A549 (cell line): ENCODE measurements around the gene AAMP. TPM values are rescaled to one million over a fixed set of nuclear protein-coding genes. Genes with fewer than 3 reads are reported as not detected.
"Not testable (repeated sequence)": the region's sequence is repeated elsewhere in the genome, so short reads cannot be mapped to it uniquely, and the experiment has no call there.

ENCODE experiments used
- ATAC-seq, 2 experiments: fragments of 200-7000 bp in 1 of 2; fragments of >200 bp in 1 of 2; cut with Nextera tagmentation in 1 of 2; cut with Tn5 transposase in 1 of 2; 3 replicates each; pipeline versions ENCODE4 v1.8.0 to v1.9.1; 2018 to 2020; ENCODE audit warnings: mild to moderate bottlenecking in 1 of 2, moderate library complexity in 1 of 2
- CTCF ChIA-PET: fragments of 300-600 bp; sonication (Branson Sonifier 250); formaldehyde crosslinking; extraction: SDS; loops from one replicate; lab custom pipeline; 2021; ENCODE audit warnings: antibody characterized with exemption, inconsistent platforms; lab: Yijun Ruan, JAX
- POLR2A ChIA-PET: fragments of 350-600 bp; formaldehyde crosslinking; extraction: SDS; loops from one replicate; lab custom pipeline; 2021; ENCODE audit warnings: antibody characterized with exemption, inconsistent platforms; lab: Yijun Ruan, JAX
- DNase-seq, 2 experiments: peaks; one replicate each; pipeline versions ENCODE4 v3.0.0 to v3.0.0-alpha.2; 2011 to 2016; ENCODE audit warnings: low read depth in 1 of 2, low spot score in 1 of 2
- FAIRE-seq: peaks from 2 replicates; lab custom pipeline; 2011; peaks lifted over from hg19 to GRCh38; lab: Jason Lieb, UNC
- H3K27ac ChIP-seq, 2 experiments: fragments of >200 bp; sonication (Bioruptor Twin); formaldehyde crosslinking; 3 replicates each; pipeline ENCODE4 v1.5.1; 2016 to 2017
- H3K4me1 ChIP-seq: fragments of >200 bp; sonication (Bioruptor Twin); formaldehyde crosslinking; 3 replicates; pipeline ENCODE4 v1.6.1; 2016
- H3K4me2 ChIP-seq: fragments of >200 bp; sonication (Bioruptor Twin); formaldehyde crosslinking; 3 replicates; pipeline ENCODE4 v1.6.1; 2016
- H3K4me3 ChIP-seq: fragments of >200 bp; sonication (Bioruptor Twin); formaldehyde crosslinking; 3 replicates; pipeline ENCODE4 v1.5.1; 2016
- H3K9me3 ChIP-seq: fragments of >200 bp; sonication (Bioruptor Twin); formaldehyde crosslinking; 3 replicates; pipeline ENCODE4 v1.6.1; 2016
- CEBPB ChIP-seq, 2 experiments: fragments of >200 bp in 1 of 2; sonication (Bioruptor Twin) in 1 of 2; formaldehyde crosslinking in 1 of 2; IDR thresholded peaks; 2 replicates each; pipeline ENCODE4 v1.6.1; 2012 to 2016
- CTCF ChIP-seq: fragments of >200 bp; sonication (Bioruptor Twin); formaldehyde crosslinking; IDR thresholded peaks from 3 replicates; pipeline ENCODE4 v1.5.1; 2016
- E2F6 ChIP-seq: IDR thresholded peaks from 2 replicates; pipeline ENCODE4 v1.6.1; 2012; ENCODE audit warnings: low read depth, borderline replicate concordance
- ELK1 ChIP-seq: fragments of 150-350 bp; IDR thresholded peaks from 2 replicates; pipeline ENCODE4 v1.6.1; 2014; ENCODE audit warnings: low read depth, mild to moderate bottlenecking, low read length
- FOSL2 ChIP-seq, 2 experiments: fragments of 450-650 bp in 1 of 2; fragments of >200 bp in 1 of 2; sonication (Bioruptor Twin) in 1 of 2; formaldehyde crosslinking; IDR thresholded peaks; 2 replicates each; pipeline versions ENCODE4 v1.5.0 to v1.6.1; 2016 to 2020; ENCODE audit warnings: mild to moderate bottlenecking in 1 of 2, moderate library complexity in 1 of 2
- JUNB ChIP-seq: fragments of >200 bp; sonication (Bioruptor Twin); formaldehyde crosslinking; IDR thresholded peaks from 2 replicates; pipeline ENCODE4 v1.6.1; 2016
- MAX ChIP-seq: IDR thresholded peaks from 2 replicates; pipeline ENCODE4 v1.6.1; 2012
- NFE2L2 ChIP-seq: fragments of 150-350 bp; conservative IDR thresholded peaks from 2 replicates; pipeline ENCODE4 v1.6.1; 2014; ENCODE audit warnings: low read length
- PHF8 ChIP-seq: fragments of 200-600 bp; sonication (generic); IDR thresholded peaks from 2 replicates; pipeline ENCODE4 v1.6.1; 2016; ENCODE audit warnings: low read depth, mild to moderate bottlenecking, antibody characterized with exemption, moderate library complexity, borderline replicate concordance
- RAD21 ChIP-seq, 2 experiments: fragments of >200 bp in 1 of 2; sonication (Bioruptor Twin) in 1 of 2; formaldehyde crosslinking in 1 of 2; IDR thresholded peaks in 1 of 2; conservative IDR thresholded peaks in 1 of 2; 2 replicates in 1 of 2; 3 replicates in 1 of 2; pipeline ENCODE4 v1.6.1; 2012 to 2018; ENCODE audit warnings: inconsistent platforms in 1 of 2
- RARB ChIP-seq: fragments of 250-450 bp; sonication (Bioruptor Pico); IDR thresholded peaks from 2 replicates; pipeline ENCODE4 v1.8.0; 2021; ENCODE audit warnings: mild to moderate bottlenecking, moderate library complexity
- SMC3 ChIP-seq: fragments of >200 bp; sonication (Bioruptor Twin); formaldehyde crosslinking; IDR thresholded peaks from 3 replicates; pipeline ENCODE4 v1.6.1; 2018; ENCODE audit warnings: inconsistent platforms
- TP53 ChIP-seq: fragments of 250-450 bp; sonication (Bioruptor Pico); IDR thresholded peaks from 2 replicates; pipeline ENCODE4 v1.5.0; 2021; ENCODE audit warnings: mild to moderate bottlenecking, moderate library complexity
- USF2 ChIP-seq: fragments of 450-650 bp; IDR thresholded peaks from 2 replicates; pipeline ENCODE4 v1.6.1; 2014; ENCODE audit warnings: antibody characterized with exemption
- ZSCAN20 ChIP-seq: fragments of 250-450 bp; sonication (Bioruptor Pico); IDR thresholded peaks from 2 replicates; pipeline ENCODE4 v1.8.0; 2022; ENCODE audit warnings: mild to moderate bottlenecking, moderate library complexity
- WGBS: methylation state at CpG from one replicate; pipeline ENCODE4 v1.1.6; 2017; ENCODE audit errors: missing lambda C conversion rate; 5-methylcytosine and 5-hydroxymethylcytosine counted together
- polyA plus RNA-seq, 4 experiments: library from polyadenylated mRNA; depleted of rRNA in 3 of 4; stranded (reverse); fragments of >200 nt; fragmentation: RNase III in 1 of 4; extraction: RNeasy Plus Mini Kit Qiagen cat#74134 plus additional on column Dnase treatment in 1 of 4; gene quantifications; 2 replicates in 3 of 4; 3 replicates in 1 of 4; pipeline ENCODE4 v1.2.3, GENCODE V29; 2011 to 2017

Gene AAMP
- polyA plus RNA-seq, 2 of the 4 experiments (the other 2 are of a cell fraction): 82.0 to 173 TPM

GRCh38 chr2:218273908-218274249, 3.9 kb upstream of the AAMP start:
- no peak overlapping the region for H3K27ac ChIP-seq
- H3K4me3 ChIP-seq: no peak overlapping the region
- no peak for DNase-seq
- no peaks in the 10 kb centered on the region for H3K9me3 ChIP-seq
- no peak overlapping the region for H3K4me2 ChIP-seq
- WGBS: 100% methylated on average over 2 of the region's 2 CpGs
- ChIA-PET POLR2A (no interaction called here), CTCF (interaction anchor here (0.6 to 6.5 kb wide), 10 partner anchors 10 to 555 kb away, joined by 3 to 105 read pairs (median 4); partner anchors contain the start of genes CATIP and TMBIM1)
- no peak for TF ChIP-seq RAD21 (conservative IDR thresholded peaks at IDR 0.05 in 1 of 2, IDR thresholded peaks at IDR 0.05 in 1 of 2)
- no peak for ATAC-seq
- H3K4me1 ChIP-seq: peaks cover 22% of the 10 kb centered on the region
- no peak for FAIRE-seq

GRCh38 chr2:218273214-218273907, 3.4 kb upstream of the AAMP start:
- H3K4me2 ChIP-seq: peak overlapping the region; percentile 100
- H3K4me3 ChIP-seq, H3K9me3 ChIP-seq, DNase-seq, POLR2A ChIA-PET, FAIRE-seq, ATAC-seq: not testable (repeated sequence)
- WGBS: 84% methylated on average over 8 of the region's 8 CpGs
- H3K4me1 ChIP-seq: peaks cover 25% of the 10 kb centered on the region
- CTCF ChIA-PET: interaction anchor here (0.6 to 6.5 kb wide), 25 partner anchors 11 to 556 kb away, joined by 3 to 105 read pairs (median 3); partner anchors contain the start of genes CATIP and TMBIM1
- H3K27ac ChIP-seq: peak overlapping the region; percentile 23 to 71; a peak in 4 of 6 replicates

GRCh38 chr2:218272531-218273212, 2.7 kb upstream of the AAMP start:
- Histone ChIP-seq H3K9me3 (no peaks in the 10 kb centered on the region), H3K27ac (peak overlapping the region; percentile 23 to 71; a peak in 4 of 6 replicates)
- DNase-seq: peak; percentile 87 to 91
- WGBS: 18% methylated on average over 18 of the region's 18 CpGs
- POLR2A ChIA-PET: no interaction called here
- TF ChIP-seq TP53 (CRISPR knock-in tag) (no peak), JUNB (no peak), FOSL2 (IDR thresholded peaks at IDR 0.05) (no peak), FOSL2 (CRISPR knock-in tag; IDR thresholded peaks at IDR 0.05) (no peak; the same call in 1 of the 2 replicates), RAD21 (conservative IDR thresholded peaks at IDR 0.05 in 1 of 2, IDR thresholded peaks at IDR 0.05 in 1 of 2) (peak; percentile 82 to 90), CTCF (peak; percentile 83), MAX (no peak), ELK1 (no peak), SMC3 (peak; percentile 83), E2F6 (no peak), CEBPB (IDR thresholded peaks at IDR 0.05) (peak in 1 of 2 experiments; percentile 61; a peak in 1 of 4 replicates), ZSCAN20 (CRISPR knock-in tag) (no peak), PHF8 (no peak), RARB (CRISPR knock-in tag) (no peak), NFE2L2 (no peak), USF2 (no peak)
- TF ChIP-seq, all 56 proteins: peak for 4
- ATAC-seq (peak; percentile 44 to 62), FAIRE-seq (no peak)
- Histone ChIP-seq H3K4me1 (peaks cover 25% of the 10 kb centered on the region), H3K4me3 (no peak overlapping the region), H3K4me2 (peak overlapping the region; percentile 100)
- CTCF ChIA-PET: interaction anchor here (0.7 to 6.5 kb wide), 32 partner anchors 11 to 374 kb away, joined by 3 to 105 read pairs (median 4); partner anchors contain the start of genes CATIP and TMBIM1
